IMR-90 (cell line): Measurements from ENCODE around the gene ADAM12.

Source experiments
- BHLHE40 ChIP-seq: fragments of 150-350 bp; IDR thresholded peaks from 2 replicates; pipeline ENCODE4 v1.6.1; 2016; ENCODE audit warnings: mild to moderate bottlenecking, low read depth, low read length
- CEBPB ChIP-seq: IDR thresholded peaks from 2 replicates; pipeline ENCODE4 v1.6.1; 2012; ENCODE audit warnings: low read depth, low read length, improper control_type of control experiment
- CTCF ChIP-seq: conservative IDR thresholded peaks from 2 replicates; pipeline ENCODE4 v1.5.1; 2012; ENCODE audit warnings: mild to moderate bottlenecking, low read depth, low read length, improper control_type of control experiment
- FOS ChIP-seq: fragments of 150-350 bp; IDR thresholded peaks from 2 replicates; pipeline ENCODE4 v1.6.1; 2016; ENCODE audit warnings: low read depth, low read length
- POLR2A ChIP-seq: IDR thresholded peaks from 2 replicates; pipeline ENCODE4 v1.6.1; 2012; ENCODE audit warnings: mild to moderate bottlenecking, low read depth, low read length
- RAD21 ChIP-seq: IDR thresholded peaks from 2 replicates; pipeline ENCODE4 v1.6.1; 2012; ENCODE audit warnings: low read length, improper control_type of control experiment
- RCOR1 ChIP-seq: IDR thresholded peaks from 2 replicates; pipeline ENCODE4 v1.6.1; 2012; ENCODE audit warnings: mild to moderate bottlenecking, low read length, improper control_type of control experiment; ENCODE audit not compliant: insufficient replicate concordance
- SMC3 ChIP-seq: fragments of 150-350 bp; IDR thresholded peaks from 2 replicates; pipeline ENCODE4 v1.6.1; 2016; ENCODE audit warnings: low read depth, mild to moderate bottlenecking, antibody characterized with exemption, low read length, moderate library complexity
- USF2 ChIP-seq: fragments of 150-350 bp; IDR thresholded peaks from 2 replicates; pipeline ENCODE4 v1.6.1; 2017; ENCODE audit warnings: mild to moderate bottlenecking, antibody characterized with exemption, low read length, low read depth

- no peak for TF ChIP-seq CTCF
- TF ChIP-seq FOS: no peak
- no peak for TF ChIP-seq SMC3
- TF ChIP-seq POLR2A: no peak
- TF ChIP-seq BHLHE40: no peak
- no peak for TF ChIP-seq CEBPB
- no peak for TF ChIP-seq RCOR1
- TF ChIP-seq USF2: no peak
- TF ChIP-seq RAD21: no peak
Observed at GRCh38 chr10:126294451-126294850, 93.8 kb downstream of the ADAM12 start.
